Measurements from ENCODE around the gene PPP2R3C. TPM values are rescaled to one million over a fixed set of nuclear protein-coding genes. Genes with fewer than 3 reads are reported as not detected.

Gene PPP2R3C
- total and polyA plus RNA-seq, 2 of the 13 experiments (the other 11 are each of a cell fraction or from before 2014, with no cell fraction given) = 63.4 to 102 TPM

DNA sequence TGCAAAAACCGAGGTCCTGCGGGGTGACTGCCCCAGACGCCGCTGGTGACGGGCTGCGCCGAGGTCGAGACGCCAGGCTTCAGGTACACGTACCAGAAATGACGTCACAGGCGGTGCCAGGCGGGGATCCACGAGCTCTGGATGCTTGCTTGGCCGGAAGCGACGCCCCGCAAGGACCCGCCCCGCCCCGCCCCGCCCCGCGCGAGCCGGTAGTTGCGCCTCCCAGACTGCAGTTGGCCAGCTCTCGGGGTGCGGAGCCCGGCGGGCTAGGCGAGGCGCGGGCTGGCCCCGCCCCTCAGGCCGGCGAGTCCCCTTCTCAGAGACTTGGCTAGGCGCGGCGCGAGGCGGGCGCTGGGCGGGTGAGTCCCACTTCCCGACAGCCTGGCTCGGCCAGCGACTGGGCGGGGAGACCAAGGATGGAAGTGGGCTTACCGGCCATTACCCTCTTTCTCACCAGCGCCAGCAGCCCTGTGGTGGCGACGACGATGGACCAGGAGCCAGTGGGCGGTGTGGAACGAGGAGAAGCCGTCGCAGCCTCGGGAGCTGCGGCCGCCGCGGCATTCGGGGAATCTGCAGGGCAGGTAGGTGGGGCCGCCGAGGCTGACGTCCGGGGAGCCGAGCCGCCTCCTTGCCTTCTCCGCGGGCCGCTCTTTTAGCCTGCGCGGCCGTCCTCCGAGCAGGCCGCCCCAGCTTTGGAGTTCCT is 75.6 kb downstream of the PPP2R3C start, which contains the start of gene FAM177A1 (continued):
- peak; percentile 98 for TF ChIP-seq MED8 (CRISPR knock-in tag; IDR thresholded peaks at IDR 0.05; ENCODE audit: insufficient replicate concordance)
- TF ChIP-seq GLMP (CRISPR knock-in tag; IDR thresholded peaks at IDR 0.05; ENCODE audit: borderline replicate concordance) = no peak; the same call in 1 of the 2 replicates
- TF ChIP-seq SP140L (CRISPR knock-in tag; IDR thresholded peaks at IDR 0.05; ENCODE audit: borderline replicate concordance) = no peak
- TF ChIP-seq, protein P1, sequence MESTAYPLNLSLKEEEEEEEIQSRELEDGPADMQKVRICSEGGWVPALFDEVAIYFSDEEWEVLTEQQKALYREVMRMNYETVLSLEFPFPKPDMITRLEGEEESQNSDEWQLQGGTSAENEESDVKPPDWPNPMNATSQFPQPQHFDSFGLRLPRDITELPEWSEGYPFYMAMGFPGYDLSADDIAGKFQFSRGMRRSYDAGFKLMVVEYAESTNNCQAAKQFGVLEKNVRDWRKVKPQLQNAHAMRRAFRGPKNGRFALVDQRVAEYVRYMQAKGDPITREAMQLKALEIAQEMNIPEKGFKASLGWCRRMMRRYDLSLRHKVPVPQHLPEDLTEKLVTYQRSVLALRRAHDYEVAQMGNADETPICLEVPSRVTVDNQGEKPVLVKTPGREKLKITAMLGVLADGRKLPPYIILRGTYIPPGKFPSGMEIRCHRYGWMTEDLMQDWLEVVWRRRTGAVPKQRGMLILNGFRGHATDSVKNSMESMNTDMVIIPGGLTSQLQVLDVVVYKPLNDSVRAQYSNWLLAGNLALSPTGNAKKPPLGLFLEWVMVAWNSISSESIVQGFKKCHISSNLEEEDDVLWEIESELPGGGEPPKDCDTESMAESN (CRISPR knock-in tag; conservative IDR thresholded peaks at IDR 0.05) = peak; percentile 94
- TF ChIP-seq GTF2F1 (IDR thresholded peaks at IDR 0.05; ENCODE audit: low read length) = no peak
- TF ChIP-seq RAD51 (IDR thresholded peaks at IDR 0.05; ENCODE audit: borderline replicate concordance) = no peak
- peak; percentile 98 for TF ChIP-seq HIVEP1 (CRISPR knock-in tag; IDR thresholded peaks at IDR 0.05)
- TF ChIP-seq ZHX2 (IDR thresholded peaks at IDR 0.05; ENCODE audit: low read depth) = peak; percentile 98
- TF ChIP-seq ZHX2 (CRISPR knock-in tag; IDR thresholded peaks at IDR 0.05; ENCODE audit: borderline replicate concordance) = 0 out of 2 replicates have a peak, but pooled peaks have one; percentile 93
- no peak for TF ChIP-seq ZNF383 (CRISPR knock-in tag; IDR thresholded peaks at IDR 0.05; ENCODE audit: borderline replicate concordance)
- TF ChIP-seq NONO (IDR thresholded peaks at IDR 0.05) = no peak
- TF ChIP-seq NONO (CRISPR knock-in tag; conservative IDR thresholded peaks at IDR 0.05) = peak; percentile 88
- TF ChIP-seq, protein P2, sequence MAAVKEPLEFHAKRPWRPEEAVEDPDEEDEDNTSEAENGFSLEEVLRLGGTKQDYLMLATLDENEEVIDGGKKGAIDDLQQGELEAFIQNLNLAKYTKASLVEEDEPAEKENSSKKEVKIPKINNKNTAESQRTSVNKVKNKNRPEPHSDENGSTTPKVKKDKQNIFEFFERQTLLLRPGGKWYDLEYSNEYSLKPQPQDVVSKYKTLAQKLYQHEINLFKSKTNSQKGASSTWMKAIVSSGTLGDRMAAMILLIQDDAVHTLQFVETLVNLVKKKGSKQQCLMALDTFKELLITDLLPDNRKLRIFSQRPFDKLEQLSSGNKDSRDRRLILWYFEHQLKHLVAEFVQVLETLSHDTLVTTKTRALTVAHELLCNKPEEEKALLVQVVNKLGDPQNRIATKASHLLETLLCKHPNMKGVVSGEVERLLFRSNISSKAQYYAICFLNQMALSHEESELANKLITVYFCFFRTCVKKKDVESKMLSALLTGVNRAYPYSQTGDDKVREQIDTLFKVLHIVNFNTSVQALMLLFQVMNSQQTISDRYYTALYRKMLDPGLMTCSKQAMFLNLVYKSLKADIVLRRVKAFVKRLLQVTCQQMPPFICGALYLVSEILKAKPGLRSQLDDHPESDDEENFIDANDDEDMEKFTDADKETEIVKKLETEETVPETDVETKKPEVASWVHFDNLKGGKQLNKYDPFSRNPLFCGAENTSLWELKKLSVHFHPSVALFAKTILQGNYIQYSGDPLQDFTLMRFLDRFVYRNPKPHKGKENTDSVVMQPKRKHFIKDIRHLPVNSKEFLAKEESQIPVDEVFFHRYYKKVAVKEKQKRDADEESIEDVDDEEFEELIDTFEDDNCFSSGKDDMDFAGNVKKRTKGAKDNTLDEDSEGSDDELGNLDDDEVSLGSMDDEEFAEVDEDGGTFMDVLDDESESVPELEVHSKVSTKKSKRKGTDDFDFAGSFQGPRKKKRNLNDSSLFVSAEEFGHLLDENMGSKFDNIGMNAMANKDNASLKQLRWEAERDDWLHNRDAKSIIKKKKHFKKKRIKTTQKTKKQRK (IDR thresholded peaks at IDR 0.05; ENCODE audit: low read length) = no peak
- TF ChIP-seq ATF5 (CRISPR knock-in tag; IDR thresholded peaks at IDR 0.05; ENCODE audit: low read depth) = no peak
- TF ChIP-seq SIN3B (IDR thresholded peaks at IDR 0.05; ENCODE audit: low read length) = peak; percentile 25
- TF ChIP-seq ZMYM2 (CRISPR knock-in tag; IDR thresholded peaks at IDR 0.05) = peak; percentile 91
